HEK293T (cell line): Measurements from ENCODE around the gene PLCG1.

ENCODE experiments used
- CTCF ChIA-PET: fragments of 350-600 bp; formaldehyde crosslinking; extraction: SDS; loops from one replicate; lab custom pipeline; 2021; ENCODE audit warnings: antibody characterized with exemption, inconsistent platforms; lab: Yijun Ruan, JAX
- POLR2A ChIA-PET: fragments of 350-600 bp; formaldehyde crosslinking; extraction: SDS; loops from one replicate; lab custom pipeline; 2020; ENCODE audit warnings: antibody characterized with exemption, inconsistent platforms; lab: Yijun Ruan, JAX
- DNase-seq: peaks from one replicate; pipeline ENCODE4 v3.0.0; 2012; ENCODE audit warnings: mixed read lengths; ENCODE audit errors: extremely low spot score
- ARNT ChIP-seq: fragments of 450-650 bp; IDR thresholded peaks from 2 replicates; pipeline ENCODE4 v1.6.1; 2017; ENCODE audit warnings: mild to moderate bottlenecking
- BHLHE40 ChIP-seq: fragments of 450-650 bp; IDR thresholded peaks from 2 replicates; pipeline ENCODE4 v1.6.1; 2016; ENCODE audit warnings: mild to moderate bottlenecking, moderate library complexity, borderline replicate concordance
- CTBP1 ChIP-seq: fragments of 450-650 bp; IDR thresholded peaks from 2 replicates; pipeline ENCODE4 v1.6.1; 2016; ENCODE audit warnings: borderline replicate concordance
- ELF4 ChIP-seq: fragments of 450-650 bp; IDR thresholded peaks from 2 replicates; pipeline ENCODE4 v1.6.1; 2017; ENCODE audit warnings: antibody characterized with exemption
- FOXA1 ChIP-seq: fragments of 450-650 bp; IDR thresholded peaks from 2 replicates; pipeline ENCODE4 v1.6.1; 2016; ENCODE audit warnings: mild to moderate bottlenecking
- FOXK2 ChIP-seq: fragments of 450-650 bp; IDR thresholded peaks from 2 replicates; pipeline ENCODE4 v1.6.1; 2016; ENCODE audit warnings: mild to moderate bottlenecking
- FOXM1 ChIP-seq: fragments of 450-650 bp; IDR thresholded peaks from 2 replicates; pipeline ENCODE4 v1.6.1; 2017; ENCODE audit warnings: mild to moderate bottlenecking, borderline replicate concordance
- HDGF ChIP-seq: fragments of 450-650 bp; IDR thresholded peaks from 2 replicates; pipeline ENCODE4 v1.6.1; 2017; ENCODE audit warnings: antibody characterized with exemption, borderline replicate concordance
- L3MBTL2 ChIP-seq: fragments of 450-650 bp; conservative IDR thresholded peaks from 2 replicates; pipeline ENCODE4 v1.6.1; 2016; ENCODE audit warnings: mild to moderate bottlenecking
- LEF1 ChIP-seq: fragments of 450-650 bp; IDR thresholded peaks from 2 replicates; pipeline ENCODE4 v1.6.1; 2017; ENCODE audit warnings: mild to moderate bottlenecking, borderline replicate concordance
- NFRKB ChIP-seq: fragments of 450-650 bp; IDR thresholded peaks from 2 replicates; pipeline ENCODE4 v1.6.1; 2016; ENCODE audit warnings: mild to moderate bottlenecking, moderate library complexity
- PKNOX1 ChIP-seq: fragments of 450-650 bp; IDR thresholded peaks from 2 replicates; pipeline ENCODE4 v1.6.1; 2016
- SP1 ChIP-seq: fragments of 450-650 bp; IDR thresholded peaks from 2 replicates; pipeline ENCODE4 v1.6.1; 2017
- SUZ12 ChIP-seq: fragments of 450-650 bp; IDR thresholded peaks from 2 replicates; pipeline ENCODE4 v1.6.1; 2016; ENCODE audit warnings: mild to moderate bottlenecking
- TARDBP ChIP-seq: fragments of 450-650 bp; IDR thresholded peaks from 2 replicates; pipeline ENCODE4 v1.6.1; 2016
- ZNF384 ChIP-seq: fragments of 450-650 bp; IDR thresholded peaks from 2 replicates; pipeline ENCODE4 v1.6.1; 2016

PLCG1 gene

GRCh38 chr20:41135187-41135887, 2.0 kb upstream of the PLCG1 start:
- ChIA-PET CTCF (interaction anchor here (0.6 to 2.1 kb wide), 14 partner anchors 9 to 255 kb away, joined by 3 to 9 read pairs (median 5); partner anchors contain the start of gene LPIN3), POLR2A (no interaction called here)
- DNase-seq = peak; percentile 64
- no peak for TF ChIP-seq L3MBTL2
- no peak for TF ChIP-seq PKNOX1
- no peak for TF ChIP-seq FOXA1
- no peak for TF ChIP-seq FOXM1
- no peak for TF ChIP-seq ZNF384
- TF ChIP-seq ELF4 = no peak
- no peak for TF ChIP-seq NFRKB
- TF ChIP-seq CTBP1 = no peak
- TF ChIP-seq SP1 = no peak
- TF ChIP-seq HDGF = no peak
- no peak; the same call in 1 of the 2 replicates for TF ChIP-seq TARDBP
- TF ChIP-seq LEF1 = no peak
- no peak for TF ChIP-seq ARNT
- no peak for TF ChIP-seq FOXK2

- TF ChIP-seq CTBP1 (no peak), NFRKB (no peak), L3MBTL2 (no peak), LEF1 (no peak), TARDBP (no peak), PKNOX1 (no peak), HDGF (no peak), ARNT (no peak), FOXM1 (no peak), ZNF384 (no peak), SP1 (no peak), BHLHE40 (no peak)
- no peak for DNase-seq
- ChIA-PET CTCF (interaction anchor here (0.5 to 1.5 kb wide), 15 partner anchors 8 to 256 kb away, joined by 3 to 8 read pairs (median 4); partner anchors contain the start of gene LPIN3), POLR2A (no interaction called here)
Measured at GRCh38 chr20:41135888-41136679, 1.3 kb upstream of the PLCG1 start.

GRCh38 chr20:41137614-41138474, 501 bp downstream of the PLCG1 start:
- ChIA-PET POLR2A (interaction anchor here (0.6 to 1.1 kb wide), 4 partner anchors 9 to 94 kb away, joined by 3 read pairs; no protein-coding TSS in a partner anchor), CTCF (no interaction called here)
- DNase-seq = peak; percentile 62
- no peak for TF ChIP-seq BHLHE40
- 0 out of 2 replicates have a peak, but pooled peaks have one; percentile 24 for TF ChIP-seq ZNF384
- TF ChIP-seq FOXM1 = peak; percentile 80; the same call in 1 of the 2 replicates

- TF ChIP-seq FOXM1 (no peak), BHLHE40 (no peak), LEF1 (no peak), FOXK2 (no peak), PKNOX1 (no peak), ZNF384 (no peak), FOXA1 (no peak), TARDBP (no peak), CTBP1 (no peak), SP1 (no peak), ARNT (no peak), L3MBTL2 (no peak), NFRKB (no peak), HDGF (no peak), ELF4 (no peak), SUZ12 (no peak)
- POLR2A ChIA-PET = no interaction called here
Measured at GRCh38 chr20:41138475-41139226, 1.3 kb downstream of the PLCG1 start.

More at GRCh38 chr20:41138475-41139226, 1.3 kb downstream of the PLCG1 start:
- CTCF ChIA-PET = no interaction called here
- DNase-seq = no peak
